ENCODE results near the gene DENND5B. TPM values are rescaled to one million over a fixed set of nuclear protein-coding genes. Genes with fewer than 3 reads are reported as not detected.

Gene DENND5B
- total and polyA plus RNA-seq, 4 donors = 4.5 to 23.1 (median 9.3) TPM

- WGBS = 80% methylated on average over 1 of the region's 1 CpG
- H3K27ac ChIP-seq (ENCODE audit: low read depth in 1 of 2, low read length in 2 of 2) = no peak overlapping the region
- no peaks in the 10 kb centered on the region for H3K9me3 ChIP-seq (ENCODE audit: control insufficient read depth in 4 of 4, low read length in 3 of 4)
- H3K36me3 ChIP-seq (ENCODE audit: control insufficient read depth in 4 of 4, insufficient read depth in 3 of 4, low read depth in 1 of 4, low read length in 3 of 4) = peaks cover 0 to 9% (median 6%) of the 10 kb centered on the region in 4 donors
- H3K27me3 ChIP-seq (ENCODE audit: control insufficient read depth in 4 of 4, insufficient read depth in 4 of 4, low read length in 3 of 4) = no peaks in the 10 kb centered on the region
- TF ChIP-seq, protein P1, sequence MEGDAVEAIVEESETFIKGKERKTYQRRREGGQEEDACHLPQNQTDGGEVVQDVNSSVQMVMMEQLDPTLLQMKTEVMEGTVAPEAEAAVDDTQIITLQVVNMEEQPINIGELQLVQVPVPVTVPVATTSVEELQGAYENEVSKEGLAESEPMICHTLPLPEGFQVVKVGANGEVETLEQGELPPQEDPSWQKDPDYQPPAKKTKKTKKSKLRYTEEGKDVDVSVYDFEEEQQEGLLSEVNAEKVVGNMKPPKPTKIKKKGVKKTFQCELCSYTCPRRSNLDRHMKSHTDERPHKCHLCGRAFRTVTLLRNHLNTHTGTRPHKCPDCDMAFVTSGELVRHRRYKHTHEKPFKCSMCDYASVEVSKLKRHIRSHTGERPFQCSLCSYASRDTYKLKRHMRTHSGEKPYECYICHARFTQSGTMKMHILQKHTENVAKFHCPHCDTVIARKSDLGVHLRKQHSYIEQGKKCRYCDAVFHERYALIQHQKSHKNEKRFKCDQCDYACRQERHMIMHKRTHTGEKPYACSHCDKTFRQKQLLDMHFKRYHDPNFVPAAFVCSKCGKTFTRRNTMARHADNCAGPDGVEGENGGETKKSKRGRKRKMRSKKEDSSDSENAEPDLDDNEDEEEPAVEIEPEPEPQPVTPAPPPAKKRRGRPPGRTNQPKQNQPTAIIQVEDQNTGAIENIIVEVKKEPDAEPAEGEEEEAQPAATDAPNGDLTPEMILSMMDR (IDR thresholded peaks at IDR 0.05; ENCODE audit: low read depth, low read length, missing input control) = no peak
- TF ChIP-seq ATF3 (IDR thresholded peaks at IDR 0.05) (no peak), HNF4G (IDR thresholded peaks at IDR 0.05) (no peak), ZBTB33 (IDR thresholded peaks at IDR 0.05) (no peak), EGR1 (IDR thresholded peaks at IDR 0.05; ENCODE audit: low read depth in 2 of 2) (no peak), YY1 (IDR thresholded peaks at IDR 0.05) (no peak), TAF1 (conservative IDR thresholded peaks at IDR 0.05) (no peak), FOXA2 (IDR thresholded peaks at IDR 0.05) (no peak), SP1 (IDR thresholded peaks at IDR 0.05) (no peak), NR2F2 (IDR thresholded peaks at IDR 0.05) (no peak), GABPA (IDR thresholded peaks at IDR 0.05 in 1 of 2, conservative IDR thresholded peaks at IDR 0.05 in 1 of 2) (no peak), REST (IDR thresholded peaks at IDR 0.05) (no peak), FOXA1 (IDR thresholded peaks at IDR 0.05) (no peak), RAD21 (IDR thresholded peaks at IDR 0.05) (no peak), RXRA (IDR thresholded peaks at IDR 0.05) (no peak), HNF4A (conservative IDR thresholded peaks at IDR 0.05) (no peak), JUND (IDR thresholded peaks at IDR 0.05) (no peak)
- TF ChIP-seq, protein P2, sequence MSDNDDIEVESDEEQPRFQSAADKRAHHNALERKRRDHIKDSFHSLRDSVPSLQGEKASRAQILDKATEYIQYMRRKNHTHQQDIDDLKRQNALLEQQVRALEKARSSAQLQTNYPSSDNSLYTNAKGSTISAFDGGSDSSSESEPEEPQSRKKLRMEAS (IDR thresholded peaks at IDR 0.05) = no peak
- H3K9ac ChIP-seq (ENCODE audit: low read depth in 1 of 2, low read length in 2 of 2) = no peak overlapping the region
- no peak for DNase-seq (ENCODE audit: low spot score)
- no peak overlapping the region for H3K4me3 ChIP-seq (ENCODE audit: low read depth in 1 of 3, low read length in 3 of 3)
- H3K4me1 ChIP-seq (ENCODE audit: control insufficient read depth in 4 of 4, insufficient read depth in 4 of 4, low read length in 3 of 4) = no peaks in the 10 kb centered on the region
These were observed 184.6 kb downstream of the DENND5B start for GRCh38 chr12:31406345-31406744.

All from liver (tissue), 9 donors.